NCI-H748 (cell line): ENCODE data around the gene MTUS2.

Experiments
- DNase-seq: peaks from one replicate; lab custom pipeline; 2025; ENCODE audit not compliant: unreplicated experiment; lab: John Stamatoyannopoulos, UW

Gene MTUS2

GRCh38 chr13:29499506-29500165, 679.5 kb downstream of the MTUS2 start:
- no peak for DNase-seq

DNA sequence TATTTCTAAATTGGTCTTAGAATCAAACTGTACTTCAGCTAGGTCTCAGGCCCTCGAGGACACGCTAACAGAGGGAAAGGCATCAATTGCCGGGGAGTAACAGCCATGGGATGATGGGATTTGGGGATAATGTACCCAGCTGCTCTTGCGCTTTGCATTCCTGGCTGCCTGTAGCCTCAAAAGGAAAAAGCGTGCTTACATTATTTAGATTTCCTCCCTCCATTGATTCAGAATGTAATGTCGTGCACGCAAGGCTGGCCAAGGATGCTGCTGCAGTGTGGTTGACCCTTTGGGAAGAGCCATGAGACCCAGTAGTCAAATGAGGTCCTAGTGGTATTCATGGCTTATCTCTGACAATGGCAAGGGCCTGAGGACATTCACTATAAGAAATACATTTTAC, 680.2 kb downstream of the MTUS2 start:
- DNase-seq, result no peak

GRCh38 chr13:29501674-29502073, 681.5 kb downstream of the MTUS2 start:
- no peak for DNase-seq

DNA sequence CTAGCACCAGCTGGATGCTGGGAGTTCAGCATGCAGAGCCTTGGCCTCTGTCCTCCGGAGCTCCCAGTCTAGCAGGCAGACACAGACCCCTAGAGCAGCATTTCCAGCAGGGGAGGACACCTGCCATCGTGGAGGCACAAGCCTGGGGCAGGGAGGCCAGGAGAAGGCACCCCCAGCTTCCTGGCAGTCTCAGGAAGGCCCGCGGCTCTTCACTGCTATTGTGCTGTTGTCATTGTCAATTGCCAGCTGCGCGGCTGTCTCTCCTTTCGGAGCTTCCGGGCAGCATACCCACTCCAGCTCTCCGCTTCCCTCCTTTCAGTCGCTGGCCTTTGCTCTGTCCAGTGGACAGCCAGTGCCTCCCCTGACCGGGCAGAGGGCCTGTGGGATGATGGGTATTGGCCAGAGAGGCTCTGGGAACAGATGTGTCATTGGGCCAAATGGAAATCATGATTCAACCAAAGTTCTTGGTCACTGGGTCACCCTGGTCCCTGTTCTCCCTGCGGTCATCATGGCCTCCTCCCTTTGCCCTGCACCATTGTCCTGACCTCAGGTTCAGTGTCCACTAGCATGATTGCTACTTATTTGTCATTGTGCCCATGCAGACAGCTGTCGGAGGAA, 682.4 kb downstream of the MTUS2 start:
- DNase-seq, result no peak

- no peak for DNase-seq
These were observed 683.1 kb downstream of the MTUS2 start for GRCh38 chr13:29503041-29503837.

DNA sequence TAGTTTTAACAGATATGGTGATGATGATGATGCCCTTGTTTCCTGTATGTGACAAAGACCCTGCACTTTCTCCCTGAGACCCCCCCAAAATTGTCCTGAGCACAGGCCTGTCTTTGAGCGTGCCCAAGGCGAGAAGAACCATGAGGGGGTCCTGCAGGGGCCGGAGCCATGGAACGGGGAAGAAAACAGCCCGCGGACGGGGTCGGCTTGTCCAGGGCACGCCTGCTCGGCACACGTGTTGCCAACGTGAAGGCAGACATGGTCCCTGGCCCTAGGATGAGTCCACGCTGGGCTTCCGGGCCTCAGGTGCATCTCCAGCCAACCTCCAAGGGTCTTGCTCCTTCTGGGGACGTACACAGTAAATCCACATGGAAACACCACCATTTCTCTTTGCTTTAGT, 684.6 kb downstream of the MTUS2 start:
- DNase-seq, result no peak

- no peak for DNase-seq
These were observed 685.4 kb downstream of the MTUS2 start for GRCh38 chr13:29505511-29505910.

DNA sequence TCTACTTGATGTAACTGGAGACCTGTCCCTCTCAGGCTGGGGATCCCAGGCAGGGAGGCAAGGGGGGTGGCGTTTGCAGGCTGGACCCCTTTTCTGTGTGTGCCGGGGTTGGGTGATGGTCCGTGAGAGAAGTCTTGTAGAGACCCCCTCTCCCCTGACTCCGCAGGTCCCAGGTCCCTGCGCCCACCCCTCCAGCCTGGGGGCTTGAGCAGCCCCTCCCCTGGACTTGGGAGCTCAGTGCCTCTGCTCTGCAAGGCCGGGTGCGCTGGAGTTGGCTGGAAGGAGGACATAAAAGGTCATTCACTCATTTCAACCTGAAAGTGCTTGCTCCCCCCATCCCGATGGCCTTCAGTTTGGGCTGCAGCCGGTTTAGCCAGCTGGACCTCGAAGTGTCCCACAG, 685.8 kb downstream of the MTUS2 start:
- no peak for DNase-seq

GRCh38 chr13:29507356-29507755, 687.2 kb downstream of the MTUS2 start:
- DNase-seq, result peak; percentile 76

- peak; percentile 88 for DNase-seq
These were observed 688.2 kb downstream of the MTUS2 start for GRCh38 chr13:29508130-29508875.

- no peak for DNase-seq
These were observed 688.7 kb downstream of the MTUS2 start for GRCh38 chr13:29508876-29509252.

GRCh38 chr13:29509999-29510589, 690.0 kb downstream of the MTUS2 start:
- no peak for DNase-seq

GRCh38 chr13:29510651-29511084, 690.5 kb downstream of the MTUS2 start:
- no peak for DNase-seq

DNA sequence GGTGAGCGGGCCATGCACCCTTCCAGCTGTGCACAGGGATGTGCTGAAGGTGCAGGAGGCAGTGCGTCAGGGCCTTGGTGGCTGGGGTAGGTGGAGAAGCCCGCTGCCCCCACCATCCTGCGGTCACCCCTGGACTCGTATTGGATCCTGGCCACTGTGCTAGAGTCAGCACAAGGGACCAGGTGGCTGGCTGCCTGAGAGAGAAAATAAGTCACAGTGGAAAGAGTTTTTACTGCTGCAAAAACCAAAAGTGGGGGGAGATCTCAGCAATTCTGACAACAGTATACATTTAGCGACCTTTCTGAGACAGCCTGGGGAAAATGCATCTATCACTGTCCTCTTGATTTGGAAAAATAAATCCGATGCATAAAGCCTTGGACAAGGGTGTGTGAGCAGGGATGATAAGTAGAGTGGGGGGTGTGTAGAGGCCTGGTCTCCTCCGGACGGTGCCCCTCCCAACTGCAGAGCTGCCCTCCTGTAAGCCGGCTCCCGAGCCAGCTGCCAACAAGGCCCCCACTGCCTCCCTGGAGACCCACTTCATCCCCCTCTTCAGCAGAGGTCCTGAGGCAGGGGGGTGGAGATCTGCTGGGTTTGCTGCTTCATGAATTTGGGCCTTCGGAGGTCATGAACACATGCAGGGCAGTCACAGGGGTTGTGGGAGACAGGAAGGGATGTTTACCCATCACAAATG, 691.1 kb downstream of the MTUS2 start:
- DNase-seq, result no peak

- DNase-seq, result no peak
These were observed 691.8 kb downstream of the MTUS2 start for GRCh38 chr13:29511980-29512379.

GRCh38 chr13:29513002-29513980, 693.2 kb downstream of the MTUS2 start:
- no peak for DNase-seq

DNA sequence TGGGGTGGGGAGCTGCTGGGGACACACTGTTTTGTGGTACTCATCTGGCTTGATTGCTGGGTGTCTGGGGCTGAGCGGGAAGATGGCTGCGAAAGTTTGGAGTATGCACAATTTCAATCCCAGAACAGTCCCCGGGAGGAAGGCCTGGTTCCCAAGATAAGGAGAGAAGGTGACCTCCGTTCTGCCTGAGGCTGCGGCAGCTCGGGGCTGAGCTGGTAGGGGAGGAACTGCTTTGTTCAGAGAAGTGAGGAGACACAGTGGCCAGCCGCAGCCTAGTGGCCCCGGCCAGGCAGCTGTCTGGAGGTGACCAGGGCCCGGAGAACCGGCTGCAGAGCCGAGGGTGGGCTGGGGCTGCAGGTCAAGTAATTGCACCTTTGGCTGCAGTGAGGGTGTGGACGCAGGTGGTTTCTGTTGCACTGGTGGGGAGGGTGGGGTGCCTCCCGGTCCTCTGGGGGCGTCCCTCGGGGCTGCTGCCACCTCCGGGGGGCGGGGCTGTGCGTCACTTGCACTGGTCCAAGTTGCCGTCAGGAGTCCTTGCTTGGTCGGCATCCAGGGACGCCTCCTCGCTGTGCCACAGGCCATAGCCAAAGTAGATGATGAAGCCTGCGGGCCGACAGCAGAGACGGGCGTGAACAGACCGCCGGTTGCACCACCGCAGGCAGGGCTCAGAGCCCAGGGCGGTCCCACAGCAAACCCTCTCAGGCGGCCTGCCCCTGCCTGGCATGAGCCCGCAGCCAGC, 694.0 kb downstream of the MTUS2 start:
- DNase-seq, result no peak

- DNase-seq, result no peak
These were observed 694.7 kb downstream of the MTUS2 start for GRCh38 chr13:29514720-29515310.
